Stomach (tissue), 9 donors: Measurements from ENCODE around the gene FGA. TPM values are rescaled to one million over a fixed set of nuclear protein-coding genes. Genes with fewer than 3 reads are reported as not detected.

ENCODE experiments used
- DNase-seq, 2 donors: peaks; one replicate each; pipeline versions ENCODE4 v3.0.0 to v3.0.0-alpha.2; 2013 to 2019
- H3K27ac ChIP-seq, 5 donors: fragments of 200-600 bp in 4 of 5; sonication (generic) in 4 of 5; one replicate each; pipeline ENCODE4 v1.5.1; 2013 to 2019; ENCODE audit warnings: mild to moderate bottlenecking in 1 of 5, moderate library complexity in 1 of 5
- H3K27me3 ChIP-seq, 3 donors: fragments of 200-600 bp; sonication (generic); one replicate each; pipeline ENCODE4 v1.5.1; 2017 to 2019; ENCODE audit warnings: mixed run types in 1 of 3
- H3K36me3 ChIP-seq, 4 donors: fragments of 200-600 bp; sonication (generic); 1 replicate in 3 of 4; 2 replicates in 1 of 4; pipeline ENCODE4 v1.5.1; 2016 to 2019
- H3K4me1 ChIP-seq, 4 donors: fragments of 200-600 bp; sonication (generic); one replicate each; pipeline ENCODE4 v1.5.1; 2016 to 2019
- H3K4me3 ChIP-seq, 4 donors: fragments of 200-600 bp; sonication (generic) in 3 of 4; one replicate each; pipeline ENCODE4 v1.5.1; 2016 to 2019; ENCODE audit warnings: mild to moderate bottlenecking in 1 of 4
- H3K9me3 ChIP-seq, 4 donors: fragments of 200-600 bp; sonication (generic); one replicate each; pipeline ENCODE4 v1.5.1; 2016 to 2019
- EP300 ChIP-seq: sonication (generic); formaldehyde crosslinking; IDR thresholded peaks from one replicate; pipeline ENCODE4 v1.6.1; 2017; ENCODE audit warnings: antibody characterized with exemption
- POLR2A ChIP-seq, 4 donors: fragments of 450-650 bp; IDR thresholded peaks; one replicate each; pipeline ENCODE4 v1.6.1; 2016; ENCODE audit warnings: antibody characterized with exemption in 4 of 4, control low read depth in 2 of 4, mild to moderate bottlenecking in 1 of 4, moderate library complexity in 1 of 4
- POLR2AphosphoS5 ChIP-seq, 3 donors: sonication (generic); formaldehyde crosslinking; IDR thresholded peaks; one replicate each; pipeline ENCODE4 v1.6.1; 2016; ENCODE audit warnings: antibody characterized with exemption in 3 of 3
- WGBS, 5 donors: extraction: QIAGEN DNeasy Blood & Tissue Kit in 3 of 5; methylation state at CpG; one replicate each; pipeline versions ENCODE4 v1.1.5 to v1.1.7; 2013 to 2018; 5-methylcytosine and 5-hydroxymethylcytosine counted together
- intact Hi-C: fragments of 100-400 bp; cut with DNase I; formaldehyde crosslinking; loops from one replicate; pipeline ENCODE4 v1.15.1; 2023; ENCODE audit warnings: low total_unique reads
- polyA plus RNA-seq, 3 donors: library from polyadenylated mRNA; stranded (reverse); fragments of 200-250 nt; gene quantifications; one replicate each; pipeline ENCODE4 v1.2.3, GENCODE V29; 2013
- total RNA-seq, 5 donors: library from RNA; depleted of rRNA; stranded (reverse); fragments of >200 nt; gene quantifications; one replicate each; pipeline versions ENCODE4 v1.1.0 to v1.2.3, GENCODE V29; 2014 to 2016
- TF ChIP-seq, protein P1 (sequence below), 7 experiments: fragments of 450-650 bp in 4 of 7; fragments of 200-600 bp in 3 of 7; sonication (generic) in 3 of 7; IDR thresholded peaks; one replicate each; pipeline ENCODE4 v1.5.1; 2016 to 2019; ENCODE audit warnings: antibody characterized with exemption in 7 of 7, control low read depth in 2 of 7, mild to moderate bottlenecking in 1 of 7
- donor health status: healthy with polysubstance abuse.
- donor health status: Bipolar disorder and iron deficiency.
- donor health status: healthy.

Gene FGA
- total and polyA plus RNA-seq, 8 donors, result 3.1 to 43.7 (median 8.0) TPM; not detected in 2

- H3K36me3 ChIP-seq, result no peaks in the 10 kb centered on the region
- no peaks in the 10 kb centered on the region for H3K4me1 ChIP-seq
- H3K9me3 ChIP-seq, result no peaks in the 10 kb centered on the region
- no peak for DNase-seq
- H3K27ac ChIP-seq, result no peak overlapping the region
- TF ChIP-seq POLR2AphosphoS5 (IDR thresholded peaks at IDR 0.05) (no peak), POLR2A (IDR thresholded peaks at IDR 0.05) (no peak), EP300 (no peak)
- TF ChIP-seq, protein P1, sequence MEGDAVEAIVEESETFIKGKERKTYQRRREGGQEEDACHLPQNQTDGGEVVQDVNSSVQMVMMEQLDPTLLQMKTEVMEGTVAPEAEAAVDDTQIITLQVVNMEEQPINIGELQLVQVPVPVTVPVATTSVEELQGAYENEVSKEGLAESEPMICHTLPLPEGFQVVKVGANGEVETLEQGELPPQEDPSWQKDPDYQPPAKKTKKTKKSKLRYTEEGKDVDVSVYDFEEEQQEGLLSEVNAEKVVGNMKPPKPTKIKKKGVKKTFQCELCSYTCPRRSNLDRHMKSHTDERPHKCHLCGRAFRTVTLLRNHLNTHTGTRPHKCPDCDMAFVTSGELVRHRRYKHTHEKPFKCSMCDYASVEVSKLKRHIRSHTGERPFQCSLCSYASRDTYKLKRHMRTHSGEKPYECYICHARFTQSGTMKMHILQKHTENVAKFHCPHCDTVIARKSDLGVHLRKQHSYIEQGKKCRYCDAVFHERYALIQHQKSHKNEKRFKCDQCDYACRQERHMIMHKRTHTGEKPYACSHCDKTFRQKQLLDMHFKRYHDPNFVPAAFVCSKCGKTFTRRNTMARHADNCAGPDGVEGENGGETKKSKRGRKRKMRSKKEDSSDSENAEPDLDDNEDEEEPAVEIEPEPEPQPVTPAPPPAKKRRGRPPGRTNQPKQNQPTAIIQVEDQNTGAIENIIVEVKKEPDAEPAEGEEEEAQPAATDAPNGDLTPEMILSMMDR (IDR thresholded peaks at IDR 0.05), result no peak
- no peak overlapping the region for H3K4me3 ChIP-seq
- H3K27me3 ChIP-seq, result no peaks in the 10 kb centered on the region
- WGBS, 5 donors, result 45 to 73% (median 59%) methylated on average over 1 of the region's 1 CpG
- intact Hi-C loops, result no loop called here
Observed at GRCh38 chr4:154564311-154564710, 26.2 kb downstream of the FGA start.

DNA sequence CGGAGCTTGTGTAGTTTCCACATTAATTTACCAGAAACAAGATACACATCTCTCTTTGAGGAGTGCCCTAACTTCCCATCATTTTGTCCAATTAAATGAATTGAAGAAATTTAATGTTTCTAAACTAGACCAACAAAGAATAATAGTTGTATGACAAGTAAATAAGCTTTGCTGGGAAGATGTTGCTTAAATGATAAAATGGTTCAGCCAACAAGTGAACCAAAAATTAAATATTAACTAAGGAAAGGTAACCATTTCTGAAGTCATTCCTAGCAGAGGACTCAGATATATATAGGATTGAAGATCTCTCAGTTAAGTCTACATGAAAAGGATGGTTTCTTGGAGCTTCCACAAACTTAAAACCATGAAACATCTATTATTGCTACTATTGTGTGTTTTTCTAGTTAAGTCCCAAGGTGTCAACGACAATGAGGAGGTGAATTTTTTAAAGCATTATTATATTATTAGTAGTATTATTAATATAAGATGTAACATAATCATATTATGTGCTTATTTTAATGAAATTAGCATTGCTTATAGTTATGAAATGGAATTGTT lies 27.8 kb downstream of the FGA start, which contains the start of gene FGB:
TSS of gene FGB (plus strand) at position 315 of the 558 bp plus-strand sequence. CDS start at position 323, 8 bp downstream.
- Histone ChIP-seq H3K4me3 (no peak within 1 kb of the TSS), H3K36me3 (no peaks in the 10 kb centered on the region), H3K9me3 (no peaks in the 10 kb centered on the region), H3K27ac (no peak within 1 kb of the TSS), H3K27me3 (no peaks in the 10 kb centered on the region), H3K4me1 (no peaks in the 10 kb centered on the region)
- TF ChIP-seq POLR2AphosphoS5 (IDR thresholded peaks at IDR 0.05) (no peak), POLR2A (IDR thresholded peaks at IDR 0.05) (no peak), EP300 (no peak)
- TF ChIP-seq, protein P1 (IDR thresholded peaks at IDR 0.05), result no peak
- WGBS, 5 donors, result 63 to 73% (median 65%) methylated on average over 2 of the region's 2 CpGs
- DNase-seq, result no peak
- intact Hi-C loops, result no loop called here

- intact Hi-C loops, result no loop called here
- peak overlapping the region in 1 of 5 donors; percentile 38 for H3K27ac ChIP-seq
- H3K9me3 ChIP-seq, result no peaks in the 10 kb centered on the region
- no peaks in the 10 kb centered on the region for H3K27me3 ChIP-seq
- no peak for DNase-seq
- no peak for TF ChIP-seq EP300
- TF ChIP-seq, protein P1 (IDR thresholded peaks at IDR 0.05), result no peak
- no peak for TF ChIP-seq POLR2A (IDR thresholded peaks at IDR 0.05)
- TF ChIP-seq POLR2AphosphoS5 (IDR thresholded peaks at IDR 0.05), result no peak
- no peak overlapping the region for H3K4me3 ChIP-seq
- H3K4me1 ChIP-seq, result no peaks in the 10 kb centered on the region
- no peaks in the 10 kb centered on the region for H3K36me3 ChIP-seq
- WGBS, 5 donors, result 65 to 75% (median 68%) methylated on average over 4 of the region's 4 CpGs
Observed at GRCh38 chr4:154560824-154561231, 29.7 kb downstream of the FGA start.

DNA sequence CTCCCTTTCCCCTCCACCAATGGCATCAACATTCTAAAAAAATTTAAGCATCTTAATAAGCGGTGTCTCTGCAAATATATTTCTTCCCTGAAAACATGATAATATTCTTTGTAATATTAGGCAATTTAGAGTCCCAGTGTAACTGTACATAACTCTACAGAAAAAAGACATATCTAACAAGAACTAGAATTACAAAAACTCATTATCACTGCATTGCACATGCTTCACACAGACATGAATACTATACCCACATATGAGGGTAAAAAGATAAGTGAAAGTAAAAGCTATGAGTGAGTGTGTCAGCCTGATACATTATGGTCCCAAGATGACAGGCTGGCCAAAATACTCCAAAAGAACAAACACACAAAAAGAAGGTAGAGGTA lies 30.1 kb downstream of the FGA start:
- Histone ChIP-seq H3K4me3 (no peak overlapping the region), H3K9me3 (no peaks in the 10 kb centered on the region), H3K27ac (no peak overlapping the region), H3K27me3 (no peaks in the 10 kb centered on the region), H3K36me3 (no peaks in the 10 kb centered on the region), H3K4me1 (no peaks in the 10 kb centered on the region)
- 81 to 92% (median 84%) methylated on average over 1 of the region's 1 CpG for WGBS, 5 donors
- TF ChIP-seq POLR2AphosphoS5 (IDR thresholded peaks at IDR 0.05), result no peak
- TF ChIP-seq, protein P1 (IDR thresholded peaks at IDR 0.05), result no peak
- no peak for TF ChIP-seq POLR2A (IDR thresholded peaks at IDR 0.05)
- no peak for TF ChIP-seq EP300
- no peak for DNase-seq
- intact Hi-C loops, result no loop called here
